IPS-18c (cell line): ENCODE results near the gene CYS1.
"Not testable (repeated sequence)": the region's sequence is repeated elsewhere in the genome, so short reads cannot be mapped to it uniquely, and the experiment has no call there.

Experiments
- H3K4me3 ChIP-seq: 2 replicates; pipeline ENCODE4 v1.7.0; 2013; ENCODE audit warnings: low read depth, mild to moderate bottlenecking, low read length, moderate library complexity; ENCODE audit not compliant: insufficient read depth
- H3K9me3 ChIP-seq: one replicate; pipeline ENCODE4 v1.6.1; 2013; ENCODE audit warnings: mild to moderate bottlenecking, low read length, moderate library complexity; ENCODE audit not compliant: control insufficient read depth, insufficient read depth

Gene CYS1

DNA sequence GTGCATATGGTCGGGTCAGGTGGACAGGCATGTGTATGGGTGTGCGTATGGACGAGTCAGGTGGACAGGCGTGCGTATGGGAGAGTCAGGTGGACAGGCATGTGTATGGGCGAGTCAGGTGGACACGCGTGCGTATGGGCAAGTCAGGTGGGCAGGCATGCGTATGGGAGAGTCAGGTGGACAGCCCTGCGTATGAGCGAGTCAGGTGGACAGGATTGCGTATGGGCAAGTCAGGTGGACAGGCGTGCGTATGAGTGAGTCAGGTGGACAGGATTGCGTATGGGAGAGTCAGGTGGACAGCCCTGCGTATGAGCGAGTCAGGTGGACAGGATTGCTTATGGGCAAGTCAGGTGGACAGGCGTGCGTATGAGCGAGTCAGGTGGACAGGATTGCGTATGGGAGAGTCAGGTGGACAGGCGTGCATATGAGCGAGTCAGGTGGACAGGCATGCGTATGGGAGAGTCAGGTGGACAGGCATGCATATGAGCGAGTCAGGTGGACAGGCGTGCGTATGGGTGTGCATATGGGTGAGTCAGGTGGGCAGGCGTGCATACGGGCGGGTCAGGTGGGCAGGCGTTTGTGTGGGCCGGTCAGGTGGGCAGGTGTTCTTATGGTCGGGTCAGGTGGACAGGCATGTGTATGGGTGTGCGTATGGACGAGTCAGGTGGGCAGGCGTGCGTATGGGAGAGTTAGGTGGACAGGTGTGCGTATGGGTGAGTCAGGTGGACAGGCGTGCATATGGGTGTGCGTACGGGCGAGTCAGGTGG is 66.4 kb downstream of the CYS1 start:
- H3K9me3 ChIP-seq, H3K4me3 ChIP-seq: not testable (repeated sequence)

DNA sequence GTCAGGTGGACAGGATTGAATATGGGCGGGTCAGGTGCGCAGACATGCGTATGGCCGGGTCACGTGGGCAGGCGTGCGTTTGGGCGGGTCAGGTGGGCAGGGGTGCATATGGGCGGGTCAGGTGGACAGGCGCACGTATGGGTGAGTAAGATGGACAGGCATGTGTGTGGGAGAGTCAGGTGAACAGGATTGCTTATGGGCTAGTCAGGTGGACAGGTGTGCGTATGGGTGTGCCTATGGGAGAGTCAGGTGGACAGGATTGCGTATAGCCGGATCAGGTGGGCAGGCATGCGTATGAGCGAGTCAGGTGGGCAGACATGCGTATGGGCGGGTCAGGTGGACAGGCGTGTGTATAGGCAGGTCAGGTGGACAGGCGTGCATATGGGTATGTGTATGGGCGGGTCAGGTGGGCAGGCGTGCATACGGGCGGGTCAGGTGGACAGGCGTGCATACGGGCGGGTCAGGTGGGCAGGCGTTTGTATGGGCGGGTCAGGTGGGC is 67.2 kb downstream of the CYS1 start:
- Histone ChIP-seq H3K9me3 (no peaks in the 10 kb centered on the region), H3K4me3 (no peak overlapping the region; the same call in 1 of the 2 replicates)

DNA sequence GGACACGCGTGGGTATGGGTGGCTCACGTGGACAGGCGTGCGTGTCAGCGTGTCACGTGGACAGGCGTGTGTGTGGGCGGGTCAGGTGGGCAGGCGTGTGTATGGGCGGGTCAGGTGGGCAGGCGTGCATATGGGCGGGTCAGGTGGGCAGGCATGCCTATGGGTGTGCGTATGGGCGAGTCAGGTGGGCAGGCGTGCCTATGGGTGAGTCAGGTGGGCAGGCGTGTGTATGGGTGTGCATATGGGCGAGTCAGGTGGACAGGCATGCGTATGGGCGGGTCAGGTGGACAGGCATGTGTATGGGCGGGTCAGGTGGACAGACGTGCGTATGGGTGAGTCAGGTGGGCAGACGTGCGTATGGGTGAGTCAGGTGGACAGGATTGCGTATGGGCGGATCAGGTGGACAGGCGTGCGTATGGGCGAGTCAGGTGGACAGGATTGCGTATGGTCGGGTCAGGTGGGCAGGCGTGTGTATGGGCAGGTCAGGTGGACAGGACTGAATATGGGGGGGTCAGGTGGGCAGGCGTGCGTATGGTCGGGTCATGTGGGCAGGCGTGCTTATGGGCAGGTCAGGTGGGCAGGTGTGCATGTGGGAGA is 67.7 kb downstream of the CYS1 start:
- H3K9me3 ChIP-seq, H3K4me3 ChIP-seq: not testable (repeated sequence)

DNA sequence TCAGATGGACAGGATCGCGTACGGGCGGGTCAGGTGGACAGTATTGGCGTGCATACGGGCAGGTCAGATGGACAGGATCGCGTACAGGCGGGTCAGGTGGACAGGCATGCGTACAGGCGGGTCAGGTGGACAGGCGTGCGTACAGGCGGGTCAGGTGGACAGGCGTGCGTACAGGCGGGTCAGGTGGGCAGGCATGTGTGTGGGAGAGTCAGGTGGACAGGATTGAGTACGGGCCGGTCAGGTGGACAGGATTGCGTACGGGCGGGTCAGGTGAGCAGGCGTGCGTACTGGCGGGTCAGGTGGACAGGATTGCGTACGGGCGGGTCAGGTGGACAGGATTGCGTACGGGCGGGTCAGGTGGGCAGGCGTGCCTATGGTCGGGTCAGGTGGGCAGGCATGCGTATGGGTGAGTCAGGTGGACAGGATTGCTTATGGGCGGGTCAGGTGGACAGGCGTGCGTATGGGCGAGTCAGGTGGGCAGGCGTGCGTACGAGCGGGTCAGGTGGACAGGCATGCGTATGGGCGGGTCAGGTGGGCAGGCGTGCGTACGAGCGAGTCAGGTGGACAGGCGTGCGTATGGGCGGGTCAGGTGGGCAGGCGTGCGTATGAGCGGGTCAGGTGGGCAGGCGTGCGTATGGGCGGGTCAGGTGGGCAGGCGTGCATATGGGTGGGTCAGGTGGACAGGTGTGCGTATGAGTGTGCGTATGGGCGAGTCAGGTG is 68.4 kb downstream of the CYS1 start:
- not testable (repeated sequence) for H3K4me3 ChIP-seq, H3K9me3 ChIP-seq

DNA sequence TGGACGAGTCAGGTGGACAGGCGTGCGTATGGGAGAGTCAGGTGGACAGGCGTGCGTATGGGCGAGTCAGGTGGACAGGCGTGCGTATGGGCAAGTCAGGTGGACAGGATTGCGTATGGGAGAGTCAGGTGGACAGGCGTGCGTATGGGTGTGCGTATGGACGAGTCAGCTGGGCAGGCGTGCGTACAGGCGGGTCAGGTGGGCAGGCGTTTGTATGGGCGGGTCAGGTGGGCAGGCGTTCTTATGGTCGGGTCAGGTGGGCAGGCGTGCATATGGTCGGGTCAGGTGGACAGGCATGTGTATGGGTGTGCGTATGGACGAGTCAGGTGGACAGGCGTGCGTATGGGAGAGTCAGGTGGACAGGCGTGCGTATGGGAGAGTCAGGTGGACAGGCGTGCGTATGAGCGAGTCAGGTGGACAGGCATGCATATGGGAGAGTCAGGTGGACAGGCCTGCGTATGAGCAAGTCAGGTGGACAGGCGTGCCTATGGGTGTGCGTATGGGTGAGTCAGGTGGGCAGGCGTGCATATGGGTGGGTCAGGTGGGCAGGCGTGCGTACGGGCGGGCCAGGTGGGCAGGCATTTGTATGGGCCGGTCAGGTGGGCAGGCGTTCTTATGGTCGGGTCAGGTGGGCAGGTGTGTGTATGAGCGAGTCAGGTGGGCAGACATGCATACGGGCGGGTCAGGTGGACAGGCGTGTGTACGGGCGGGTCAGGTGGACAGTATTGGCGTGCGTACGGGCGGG is 69.2 kb downstream of the CYS1 start:
- H3K9me3 ChIP-seq, H3K4me3 ChIP-seq: not testable (repeated sequence)

DNA sequence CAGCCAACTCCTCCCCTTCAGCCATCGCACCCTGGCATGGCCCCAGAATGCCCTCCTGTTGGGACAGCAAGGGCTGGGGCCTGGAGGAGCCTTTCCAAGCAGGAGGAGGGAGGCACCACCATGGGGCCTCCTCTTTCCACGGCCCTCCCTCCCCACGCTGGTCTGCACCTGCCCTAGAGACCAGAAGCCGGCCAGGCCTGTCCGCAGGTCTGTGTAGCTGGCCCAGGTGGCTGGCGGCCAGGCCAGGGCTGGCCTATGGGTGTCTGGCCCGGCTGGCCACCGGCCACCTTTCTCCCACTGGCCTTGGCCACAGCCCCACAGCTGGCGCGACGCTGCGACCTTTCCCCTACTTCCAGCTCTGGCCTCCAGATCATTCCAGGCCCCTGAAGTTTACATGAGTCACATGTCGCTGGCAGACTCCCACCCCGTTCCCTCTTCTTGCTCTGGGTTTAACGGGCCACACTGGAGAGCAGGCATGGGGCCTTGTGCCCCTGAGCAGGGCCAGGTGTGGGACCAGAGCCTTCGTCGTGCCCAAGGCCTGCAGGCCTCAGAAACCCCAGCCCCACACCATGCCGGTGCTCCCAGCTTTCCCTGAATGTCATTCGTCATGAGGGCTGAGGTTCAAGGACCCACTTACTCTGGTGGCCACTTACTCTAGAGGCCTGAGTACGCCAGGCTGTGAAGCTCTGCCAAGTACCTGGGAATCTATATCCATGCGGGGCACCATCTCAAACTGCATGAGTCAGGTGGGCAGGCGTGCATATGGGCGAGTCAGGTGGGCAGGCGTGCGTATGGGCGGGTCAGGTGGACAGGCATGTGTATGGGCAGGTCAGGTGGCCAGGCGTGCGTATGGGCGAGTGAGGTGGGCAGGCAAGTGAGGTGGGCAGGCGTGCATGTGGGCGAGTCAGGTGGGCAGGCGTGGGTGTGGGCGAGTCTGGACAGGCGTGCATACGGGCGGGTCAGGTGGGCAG is 70.1 kb downstream of the CYS1 start:
- Histone ChIP-seq H3K9me3 (no peaks in the 10 kb centered on the region), H3K4me3 (no peak overlapping the region)

DNA sequence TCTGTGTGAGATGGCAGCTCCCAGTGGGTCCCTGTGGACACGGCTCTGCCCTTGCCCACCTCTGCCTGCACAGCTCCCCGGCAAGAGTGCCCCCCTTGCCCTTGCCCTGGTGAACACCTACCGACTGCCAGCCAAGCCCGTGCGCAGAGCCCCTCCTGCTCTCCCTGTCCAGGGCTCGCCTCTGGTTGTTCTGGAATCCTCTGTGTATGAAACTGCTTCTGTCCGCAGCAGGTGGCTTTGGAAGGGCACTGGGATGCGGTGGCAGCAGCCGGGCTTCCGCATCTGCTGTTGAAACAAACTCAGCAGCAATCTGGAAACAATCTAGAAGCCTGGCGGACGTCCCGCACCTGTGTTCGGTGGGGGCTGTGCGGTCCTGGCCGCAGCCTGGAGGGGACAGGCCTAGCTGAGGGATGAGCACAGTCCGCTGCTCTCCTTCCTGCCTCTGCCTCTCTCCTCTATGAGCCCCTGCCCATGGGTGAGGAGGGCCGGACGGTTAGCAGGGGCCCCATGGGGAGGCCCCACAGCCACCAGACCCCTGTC is 70.9 kb downstream of the CYS1 start:
- Histone ChIP-seq H3K4me3 (no peak overlapping the region), H3K9me3 (no peaks in the 10 kb centered on the region)

DNA sequence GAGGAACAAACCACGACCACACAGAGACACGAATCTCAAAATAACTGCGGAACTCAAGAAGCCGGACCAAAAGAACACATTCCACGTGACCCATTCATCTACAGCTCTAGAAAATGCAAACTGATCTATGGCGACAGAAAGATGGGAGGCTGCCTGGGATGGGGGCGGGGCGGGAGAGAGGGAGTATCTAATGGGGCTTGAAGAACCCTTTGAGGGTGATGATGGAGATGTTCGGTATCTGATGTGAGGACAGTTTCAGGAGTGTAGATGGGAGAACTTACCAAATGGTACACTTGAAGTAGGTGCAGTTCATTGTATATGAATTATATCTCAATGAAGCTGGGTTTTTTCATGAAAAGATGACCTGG is 71.4 kb downstream of the CYS1 start:
- no peaks in the 10 kb centered on the region for H3K9me3 ChIP-seq
- no peak overlapping the region for H3K4me3 ChIP-seq

DNA sequence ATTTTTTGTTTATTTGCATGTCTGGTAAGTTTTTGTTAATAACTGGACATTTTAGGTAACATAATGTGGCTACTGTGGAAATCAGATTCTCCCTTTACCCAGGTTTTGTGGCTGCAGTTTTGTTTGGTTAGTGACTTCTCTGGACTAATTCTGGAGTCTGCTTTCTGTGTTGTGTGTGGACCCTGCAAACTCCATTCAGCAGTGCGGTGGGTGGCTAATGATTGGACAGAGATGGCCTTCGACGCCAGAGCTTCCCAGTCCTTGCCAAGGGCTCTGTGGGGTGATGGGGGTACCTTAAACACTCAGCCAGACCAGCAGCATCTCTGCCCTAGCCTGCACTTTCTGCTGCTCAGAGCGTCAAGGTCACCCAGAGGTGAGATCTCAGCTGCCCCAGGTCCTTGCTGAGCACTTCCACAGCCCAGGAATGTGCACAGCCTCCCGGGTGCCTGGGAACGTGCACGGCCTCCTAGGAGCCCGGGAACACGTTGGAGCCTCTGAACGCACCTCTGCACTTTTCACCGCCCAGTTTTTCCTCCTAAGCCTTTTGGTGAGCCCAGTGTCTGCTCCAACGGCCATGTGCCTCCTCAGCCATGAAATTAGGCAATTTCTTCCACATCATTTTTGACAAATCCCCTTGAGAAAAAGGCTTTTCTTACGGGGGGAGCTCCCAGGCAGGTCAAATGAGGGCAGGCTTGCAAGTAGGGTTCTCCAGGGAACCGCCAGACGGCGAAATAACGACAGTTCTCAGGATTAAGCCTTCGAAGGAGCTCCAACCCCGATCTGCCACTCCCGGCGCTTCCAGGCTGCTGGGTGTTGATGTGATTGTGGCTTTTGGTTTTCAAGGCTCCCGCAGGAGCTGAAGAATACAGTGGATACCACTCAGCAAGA is 72.0 kb downstream of the CYS1 start:
- no peak overlapping the region for H3K4me3 ChIP-seq
- no peaks in the 10 kb centered on the region for H3K9me3 ChIP-seq

DNA sequence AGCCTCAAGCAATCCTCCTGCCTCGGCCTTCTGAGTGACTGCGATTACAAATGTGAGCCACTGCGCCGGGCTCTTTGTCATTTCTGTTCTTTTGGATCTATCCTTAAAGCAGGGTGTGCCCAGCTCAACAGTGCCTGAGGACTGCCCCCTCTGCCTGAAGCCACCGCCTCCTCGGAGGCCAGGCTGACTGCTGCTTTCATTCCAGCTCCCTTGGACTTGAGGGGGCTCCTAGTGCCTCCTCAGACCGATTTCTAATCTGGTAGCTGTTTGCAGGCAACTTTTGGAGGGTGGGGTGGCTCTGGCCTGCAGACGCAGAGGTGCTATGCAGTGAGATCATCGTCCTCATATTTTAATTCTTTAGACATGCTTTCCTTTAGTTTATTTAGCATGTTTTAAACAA is 72.8 kb downstream of the CYS1 start:
- H3K9me3 ChIP-seq, result no peaks in the 10 kb centered on the region
- no peak overlapping the region for H3K4me3 ChIP-seq
